ENCODE data around the gene KIF13A.
A peak's percentile ranks its signal among the peaks of the same experiment; 100 is the strongest.
"Not testable (repeated sequence)": the region's sequence is repeated elsewhere in the genome, so short reads cannot be mapped to it uniquely, and the experiment has no call there.

The KIF13A gene

GRCh38 chr6:17869010-17869752 lies 118.3 kb downstream of the KIF13A start:
- peak; percentile 61 for DNase-seq

DNA sequence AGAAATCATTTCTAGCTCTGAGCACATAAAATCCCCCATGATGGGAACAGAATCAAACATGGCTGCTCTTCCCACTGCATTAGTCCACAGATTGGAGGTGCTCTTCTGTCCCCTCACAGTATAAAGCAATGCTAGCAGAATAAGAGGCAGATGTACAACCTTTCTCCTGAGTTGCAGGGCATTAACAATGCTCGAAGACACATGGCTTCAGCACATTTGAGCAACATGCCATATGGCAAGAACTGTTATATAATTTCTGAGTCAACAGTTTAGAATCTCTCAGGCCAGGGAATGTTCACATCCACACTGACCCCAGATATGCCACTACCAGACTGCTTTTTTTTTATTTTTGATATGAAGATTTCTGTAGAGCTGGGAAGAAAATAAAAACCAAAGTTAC lies 119.6 kb downstream of the KIF13A start:
- DNase-seq, result peak; percentile 80

GRCh38 chr6:17866876-17867444 lies 120.5 kb downstream of the KIF13A start:
- no peak for DNase-seq

DNA sequence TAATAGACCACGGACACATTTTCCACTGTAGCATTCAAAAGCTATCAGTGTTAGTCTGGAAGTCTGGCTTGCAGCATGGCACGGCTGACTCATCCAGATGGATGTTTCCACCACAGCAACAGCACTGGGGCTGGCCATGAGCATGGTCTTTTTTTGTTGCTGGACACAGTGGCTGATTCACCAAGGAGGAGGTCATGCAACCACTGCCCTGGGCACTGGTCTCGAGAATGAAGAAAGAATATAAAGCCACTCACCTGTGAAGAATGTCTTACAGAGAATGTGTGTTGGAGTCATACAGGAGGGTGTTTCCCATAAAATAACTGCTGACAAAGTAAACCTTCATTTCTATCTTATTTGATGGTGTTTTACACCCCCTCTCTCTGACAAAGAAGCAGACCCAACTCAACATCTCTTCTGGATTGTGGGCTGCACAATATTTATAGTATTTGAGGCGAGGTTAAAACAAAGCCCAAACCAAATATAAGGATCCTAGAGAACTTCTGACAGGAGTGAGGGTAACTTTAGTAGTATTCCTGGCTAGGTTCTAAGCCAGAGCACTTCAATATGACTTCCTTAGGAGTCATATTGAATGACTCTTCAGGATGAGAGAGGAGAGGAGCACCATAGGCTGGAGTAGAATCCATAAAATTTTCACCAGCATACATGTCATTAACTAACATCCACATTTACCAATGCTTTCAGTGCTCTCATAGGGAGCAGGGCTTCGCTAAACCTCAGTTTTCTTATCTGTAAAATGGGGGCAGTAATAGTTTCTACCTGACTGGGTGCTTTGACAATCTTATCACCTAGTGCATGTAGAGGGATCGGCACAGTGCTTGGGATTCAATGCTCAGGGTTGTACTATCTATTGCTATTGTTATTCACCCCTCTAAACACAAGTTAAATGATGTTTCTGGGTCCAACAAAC lies 121.4 kb downstream of the KIF13A start:
- peak; percentile 92 for DNase-seq

DNA sequence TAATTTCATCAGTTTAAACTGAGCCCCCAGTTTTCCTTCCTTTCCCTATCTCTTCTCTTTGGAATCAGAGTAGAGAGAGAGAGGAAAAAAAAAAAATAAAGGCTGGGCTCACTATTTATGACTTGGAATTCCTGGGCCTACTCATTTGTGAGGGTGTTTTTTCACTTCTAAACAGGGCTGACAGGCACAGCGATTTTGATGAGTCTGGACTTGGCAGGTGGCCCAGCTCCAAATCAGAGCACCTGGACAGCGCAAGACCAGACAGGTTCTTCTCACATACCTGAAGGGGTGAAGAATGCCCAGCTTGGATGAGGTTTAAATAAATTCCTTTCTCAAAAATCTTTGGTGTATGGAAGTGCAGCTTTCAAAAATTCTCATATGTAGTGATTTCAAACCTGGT lies 122.2 kb downstream of the KIF13A start:
- DNase-seq, result no peak

GRCh38 chr6:17863901-17864754 lies 123.3 kb downstream of the KIF13A start:
- peak; percentile 81 for DNase-seq

DNA sequence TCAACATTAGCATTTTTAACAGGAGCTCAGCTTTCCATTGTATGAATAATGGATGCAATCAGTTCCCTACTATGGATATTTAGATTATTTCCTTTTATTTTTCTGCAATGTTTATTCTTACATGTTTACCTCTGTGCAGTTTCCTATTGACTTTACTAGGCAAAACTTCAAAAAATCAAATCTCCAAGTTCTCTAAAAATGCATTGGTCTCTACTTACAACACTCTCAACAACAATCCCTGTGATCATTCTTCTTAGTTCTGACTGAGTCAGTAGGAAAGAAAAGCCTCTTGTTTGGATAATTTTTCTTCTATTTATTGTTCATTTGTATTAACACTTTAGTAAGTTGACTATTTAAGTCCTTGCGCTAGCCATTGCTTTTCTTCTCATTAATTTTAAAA lies 126.1 kb downstream of the KIF13A start:
- no peak for DNase-seq

DNA sequence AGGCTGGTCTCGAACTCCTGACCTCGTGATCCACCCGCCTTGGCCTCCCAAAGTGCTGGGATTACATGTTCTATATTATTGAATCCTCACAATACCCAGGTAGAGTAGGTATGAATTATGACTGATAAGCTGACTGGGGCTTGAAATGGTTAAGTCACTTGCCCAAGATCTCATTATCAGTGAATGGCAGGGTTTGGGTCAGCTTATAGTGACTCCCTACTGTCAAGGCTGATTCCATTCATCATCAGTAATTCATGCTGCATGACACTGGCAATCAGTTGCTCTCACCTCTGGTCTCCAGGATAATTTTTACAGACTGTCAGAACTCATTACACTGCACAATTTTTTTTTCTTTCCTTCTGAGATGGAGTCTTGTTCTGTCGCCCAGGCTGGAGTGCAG lies 127.6 kb downstream of the KIF13A start:
- DNase-seq, result no peak

DNA sequence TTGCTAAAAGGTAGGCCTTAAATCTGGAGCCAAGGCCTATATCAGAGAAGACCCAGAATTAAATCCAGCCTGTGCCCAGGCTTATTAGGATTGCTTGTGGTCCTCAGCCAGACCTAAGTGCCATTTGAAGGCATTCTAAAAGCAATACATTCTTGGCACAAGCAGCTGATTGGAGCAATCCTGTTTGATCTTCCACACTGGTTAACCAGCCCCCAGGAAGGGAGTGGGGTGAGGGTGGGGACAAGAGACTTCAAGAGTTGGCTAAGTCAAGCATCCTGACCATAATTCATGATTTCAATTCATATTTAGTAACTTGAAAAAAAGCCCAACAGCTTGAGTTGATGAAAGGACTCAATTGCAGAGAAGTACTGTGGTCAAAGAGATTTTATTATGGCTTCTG lies 128.9 kb downstream of the KIF13A start:
- DNase-seq, result no peak

GRCh38 chr6:17857188-17857587 lies 130.2 kb downstream of the KIF13A start:
- not testable (repeated sequence) for DNase-seq

DNA sequence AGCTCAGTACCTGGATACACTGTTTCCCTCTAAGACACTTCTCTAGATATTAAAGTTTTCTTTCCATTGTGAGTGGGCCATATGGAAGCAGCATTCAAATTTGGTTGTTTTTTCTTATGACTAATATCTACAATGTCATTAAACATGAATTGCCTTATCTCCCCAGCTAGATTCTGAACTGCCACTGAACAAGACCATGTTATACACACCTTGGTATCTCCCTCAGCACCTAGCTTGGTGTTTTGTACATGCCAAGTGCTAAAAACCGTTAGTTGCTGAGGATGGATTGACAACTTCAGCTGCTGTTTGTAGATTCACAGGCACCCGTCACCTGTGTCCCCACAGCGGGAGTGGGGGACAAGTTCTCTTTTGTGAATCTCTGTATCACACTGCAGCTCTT lies 131.1 kb downstream of the KIF13A start:
- DNase-seq, result no peak

DNA sequence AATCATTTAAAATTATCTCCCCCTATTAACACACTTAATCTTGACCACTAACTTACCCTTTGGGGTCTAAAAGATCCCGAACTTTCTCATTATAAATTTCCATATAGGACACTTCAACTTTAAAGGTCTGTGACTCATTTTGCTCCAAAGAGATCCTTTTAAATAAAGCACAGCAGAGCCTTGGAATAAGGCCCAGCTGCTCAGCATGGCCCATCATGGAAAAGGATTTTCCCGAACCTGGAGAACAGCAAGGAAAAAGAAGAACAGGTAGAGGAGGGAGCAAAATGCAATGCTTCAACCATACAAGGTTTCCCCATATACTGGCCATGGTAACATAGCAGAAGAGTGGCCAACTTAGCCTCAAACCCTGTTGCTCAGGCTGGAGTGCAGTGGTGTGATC lies 132.1 kb downstream of the KIF13A start:
- DNase-seq, result no peak

DNA sequence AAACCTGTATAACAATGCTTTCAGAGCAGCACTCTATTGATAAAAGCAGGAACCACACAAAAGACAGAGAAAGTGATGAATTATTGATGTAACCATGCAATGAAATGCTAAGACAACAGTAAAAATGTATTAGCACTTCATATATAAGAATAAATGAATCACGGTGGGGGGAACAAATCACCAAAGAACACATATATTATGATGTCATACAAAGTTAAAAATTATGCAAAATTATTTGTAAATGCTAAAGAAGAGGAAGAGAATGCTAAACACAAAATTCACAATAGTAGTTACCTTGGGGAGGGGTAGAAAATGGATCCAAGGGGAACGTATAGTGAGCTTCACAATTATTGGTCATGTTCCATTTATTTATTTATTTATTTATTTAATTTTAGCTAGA lies 133.9 kb downstream of the KIF13A start:
- no peak for DNase-seq

GRCh38 chr6:17851720-17852161 lies 135.7 kb downstream of the KIF13A start:
- DNase-seq, result peak; percentile 28

- DNase-seq, result no peak
These were observed 136.3 kb downstream of the KIF13A start for GRCh38 chr6:17851001-17851719.

DNA sequence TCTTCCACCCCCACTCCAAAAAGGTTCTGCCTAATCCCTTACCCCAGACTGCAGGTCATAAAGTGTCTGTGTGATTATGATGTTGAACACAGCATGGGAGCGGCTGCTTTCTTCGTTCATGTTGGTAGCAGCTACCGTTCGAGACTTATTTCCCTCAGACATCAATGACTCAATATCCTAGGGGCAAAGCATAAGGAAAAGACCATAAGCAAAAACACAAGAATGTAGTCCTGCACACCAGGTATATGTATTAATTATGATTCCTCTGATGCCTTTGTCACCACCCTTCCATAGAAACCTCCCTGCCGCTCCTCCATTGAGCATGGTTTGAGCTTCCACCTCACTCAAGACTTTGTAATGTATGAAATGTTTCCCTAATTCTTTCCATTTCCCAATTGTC lies 137.2 kb downstream of the KIF13A start:
- DNase-seq, result no peak

DNA sequence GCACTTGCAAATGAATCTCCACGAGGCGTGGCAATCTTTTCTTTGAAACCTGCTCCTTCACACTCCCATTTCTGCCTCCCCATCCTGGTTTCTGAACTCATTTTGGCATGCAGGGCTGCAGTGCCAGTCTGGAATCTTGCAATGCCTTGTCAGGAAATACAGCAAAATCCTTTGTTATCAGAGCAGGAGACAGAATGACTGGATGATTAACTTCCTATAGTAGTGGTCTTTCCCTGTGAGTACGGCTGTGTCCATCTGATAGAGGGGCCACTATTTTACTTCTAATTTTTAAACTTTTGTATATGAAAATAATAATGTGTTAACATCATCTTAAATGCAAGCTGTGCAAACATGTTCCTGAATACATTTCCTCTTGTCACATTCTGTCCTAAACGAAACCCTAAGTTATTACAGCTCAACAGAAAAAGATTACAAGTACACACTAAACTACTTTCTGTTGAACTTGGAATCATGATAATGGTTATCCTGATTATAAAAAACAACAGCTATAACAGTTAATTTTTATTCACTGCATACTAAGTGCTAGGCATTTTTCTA lies 140.2 kb downstream of the KIF13A start:
- DNase-seq, result no peak

DNA sequence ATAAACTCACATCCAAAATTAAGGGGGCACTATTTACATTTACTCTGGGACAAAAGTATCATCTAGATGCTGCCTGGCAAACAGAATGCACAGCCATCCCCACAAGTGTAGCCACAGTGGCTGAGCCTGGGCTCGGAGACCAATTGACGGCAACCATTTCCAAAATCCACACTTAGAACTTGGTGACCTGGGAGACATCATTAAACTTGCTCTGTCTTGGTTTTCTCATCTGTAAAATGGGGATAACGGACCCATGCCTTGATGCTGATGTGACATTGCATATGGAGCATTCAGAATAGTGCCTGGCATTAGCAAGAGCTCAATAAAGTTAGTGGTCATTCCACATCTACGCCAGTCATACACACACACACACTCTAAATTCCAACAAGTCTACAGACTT lies 140.7 kb downstream of the KIF13A start:
- no peak for DNase-seq

DNA sequence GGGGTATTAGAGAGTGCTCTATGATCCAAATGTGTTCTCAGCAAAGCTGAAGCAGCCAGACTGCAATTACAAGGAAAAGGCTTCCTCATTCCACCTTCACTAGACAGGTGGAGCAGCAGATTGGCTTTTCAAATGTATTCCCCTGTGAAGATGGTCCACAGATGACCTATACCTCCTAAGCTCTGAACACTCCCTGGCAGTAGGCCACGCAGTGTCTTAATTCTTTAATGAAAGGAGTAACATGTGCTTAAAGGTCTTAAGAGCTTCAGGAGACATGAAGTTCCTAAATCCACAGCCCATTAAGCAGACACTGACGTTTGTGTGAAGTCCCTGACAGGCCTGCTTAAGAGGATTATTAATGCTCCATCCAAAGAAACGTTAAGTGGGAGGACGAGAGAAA lies 141.8 kb downstream of the KIF13A start:
- no peak for DNase-seq

GRCh38 chr6:17844967-17845366 lies 142.5 kb downstream of the KIF13A start:
- not testable (repeated sequence) for DNase-seq

DNA sequence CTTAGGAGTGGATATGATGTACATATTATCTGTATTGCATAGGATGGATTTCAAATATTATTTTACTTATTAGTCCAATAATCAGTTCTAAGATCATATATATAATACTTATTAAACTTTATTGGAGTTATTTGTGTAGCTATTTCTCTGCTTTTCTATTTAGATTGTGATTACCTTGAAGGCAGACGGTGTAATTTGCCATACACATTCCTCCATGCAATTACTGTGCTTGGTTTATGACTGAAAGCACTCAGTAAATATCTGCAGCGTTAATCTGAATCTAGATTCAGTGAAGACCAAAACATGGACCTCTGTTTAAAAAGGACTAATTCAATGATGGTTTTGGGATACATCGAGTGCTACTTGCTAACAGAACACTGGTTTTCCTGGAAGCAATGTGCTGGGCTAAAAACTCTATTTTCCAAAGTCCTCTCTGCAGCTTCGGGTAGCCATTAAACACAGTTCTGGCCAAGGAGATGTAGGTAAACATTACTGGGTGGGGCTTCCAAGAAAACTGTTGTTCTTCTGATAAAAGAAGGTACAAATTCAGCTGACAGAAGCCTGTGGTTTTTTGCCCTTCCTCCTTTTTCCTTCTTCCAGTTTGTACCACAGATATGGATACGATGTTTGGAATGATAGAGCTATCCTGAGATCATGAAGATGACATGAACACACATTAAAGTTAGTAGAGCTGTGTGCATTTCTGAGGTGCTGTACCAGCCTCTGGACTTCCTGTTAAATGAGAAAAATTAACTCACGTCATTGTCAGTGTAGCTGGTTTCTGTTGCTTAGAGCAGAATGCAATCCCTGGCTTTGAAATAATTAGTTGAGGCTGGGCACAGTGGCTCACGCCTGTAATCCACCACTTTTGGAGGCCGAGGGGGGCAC lies 144.3 kb downstream of the KIF13A start:
- no peak for DNase-seq

Data from HCEC 1CT (cell line).